SH-SY5Y (cell line): ENCODE measurements around the gene ABTB2.

ENCODE experiments used
- GATA2 ChIP-seq: IDR thresholded peaks from 2 replicates; pipeline ENCODE4 v1.6.1; 2011; ENCODE audit warnings: mild to moderate bottlenecking, low read depth, low read length
- GATA3 ChIP-seq: IDR thresholded peaks from 2 replicates; pipeline ENCODE4 v1.6.1; 2011; ENCODE audit warnings: low read depth, mild to moderate bottlenecking, low read length, moderate library complexity

DNA sequence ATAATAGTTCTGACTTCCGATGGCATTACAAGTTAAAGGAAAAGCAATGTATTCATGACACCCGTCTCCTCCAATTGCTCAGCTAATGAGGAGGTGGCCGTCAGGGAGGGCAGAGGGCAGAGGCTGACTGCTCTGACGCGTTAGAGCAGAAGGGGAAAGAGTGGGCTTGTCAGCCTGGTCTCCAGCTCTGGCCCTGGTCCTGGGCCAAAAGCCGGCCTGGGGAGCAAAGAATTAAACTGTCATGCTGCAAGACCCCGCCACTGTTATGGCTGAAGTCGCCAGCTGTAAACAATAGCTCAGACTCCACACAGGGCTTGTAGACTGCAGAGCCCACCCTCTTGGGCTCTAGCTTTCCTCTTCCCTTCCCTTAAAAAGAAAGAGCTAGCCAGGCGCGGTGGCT, 132.7 kb downstream of the ABTB2 start:
- TF ChIP-seq GATA2 (no peak), GATA3 (no peak)
